ENCODE data around the gene SOX5. TPM values are rescaled to one million over a fixed set of nuclear protein-coding genes. Genes with fewer than 3 reads are reported as not detected.

Gene SOX5
- total and polyA plus RNA-seq, 9 of the 15 experiments (the other 6 are each of a cell fraction or from before 2014, with no cell fraction given) = 8.3 to 16.5 (median 11.9) TPM

DNA sequence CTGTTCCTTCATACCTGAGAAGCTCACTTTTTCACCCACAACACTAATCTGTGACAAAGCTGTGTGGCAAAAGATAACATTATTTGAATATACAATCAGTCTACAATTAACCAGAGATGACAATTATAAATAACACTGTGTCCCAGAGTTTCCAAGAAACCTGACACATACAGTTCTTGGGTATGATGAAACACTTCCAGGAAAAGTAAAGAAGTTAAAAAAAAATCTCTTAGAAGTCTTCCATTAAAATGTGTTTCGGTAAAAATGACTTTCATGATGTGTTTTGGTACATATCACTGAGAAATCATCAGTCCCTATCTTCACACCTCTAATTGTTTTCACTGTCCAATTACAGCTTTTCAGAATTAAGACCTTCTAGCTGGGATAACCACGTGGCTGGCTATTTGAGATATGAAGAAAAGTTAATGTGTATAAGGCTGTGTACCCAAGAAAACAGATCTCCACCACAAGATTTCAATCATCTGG is 390.2 kb downstream of the SOX5 start (continued):
- no peak for TF ChIP-seq HNRNPL (IDR thresholded peaks at IDR 0.05; ENCODE audit: low read depth, low read length)
- TF ChIP-seq ATF7 (IDR thresholded peaks at IDR 0.05) = peak; percentile 82; the same call in 1 of the 2 replicates
- TF ChIP-seq ZNF12 (CRISPR knock-in tag; IDR thresholded peaks at IDR 0.05) = no peak
- TF ChIP-seq HDAC8 (tag; IDR thresholded peaks at IDR 0.05) = no peak
- TF ChIP-seq, protein P1, sequence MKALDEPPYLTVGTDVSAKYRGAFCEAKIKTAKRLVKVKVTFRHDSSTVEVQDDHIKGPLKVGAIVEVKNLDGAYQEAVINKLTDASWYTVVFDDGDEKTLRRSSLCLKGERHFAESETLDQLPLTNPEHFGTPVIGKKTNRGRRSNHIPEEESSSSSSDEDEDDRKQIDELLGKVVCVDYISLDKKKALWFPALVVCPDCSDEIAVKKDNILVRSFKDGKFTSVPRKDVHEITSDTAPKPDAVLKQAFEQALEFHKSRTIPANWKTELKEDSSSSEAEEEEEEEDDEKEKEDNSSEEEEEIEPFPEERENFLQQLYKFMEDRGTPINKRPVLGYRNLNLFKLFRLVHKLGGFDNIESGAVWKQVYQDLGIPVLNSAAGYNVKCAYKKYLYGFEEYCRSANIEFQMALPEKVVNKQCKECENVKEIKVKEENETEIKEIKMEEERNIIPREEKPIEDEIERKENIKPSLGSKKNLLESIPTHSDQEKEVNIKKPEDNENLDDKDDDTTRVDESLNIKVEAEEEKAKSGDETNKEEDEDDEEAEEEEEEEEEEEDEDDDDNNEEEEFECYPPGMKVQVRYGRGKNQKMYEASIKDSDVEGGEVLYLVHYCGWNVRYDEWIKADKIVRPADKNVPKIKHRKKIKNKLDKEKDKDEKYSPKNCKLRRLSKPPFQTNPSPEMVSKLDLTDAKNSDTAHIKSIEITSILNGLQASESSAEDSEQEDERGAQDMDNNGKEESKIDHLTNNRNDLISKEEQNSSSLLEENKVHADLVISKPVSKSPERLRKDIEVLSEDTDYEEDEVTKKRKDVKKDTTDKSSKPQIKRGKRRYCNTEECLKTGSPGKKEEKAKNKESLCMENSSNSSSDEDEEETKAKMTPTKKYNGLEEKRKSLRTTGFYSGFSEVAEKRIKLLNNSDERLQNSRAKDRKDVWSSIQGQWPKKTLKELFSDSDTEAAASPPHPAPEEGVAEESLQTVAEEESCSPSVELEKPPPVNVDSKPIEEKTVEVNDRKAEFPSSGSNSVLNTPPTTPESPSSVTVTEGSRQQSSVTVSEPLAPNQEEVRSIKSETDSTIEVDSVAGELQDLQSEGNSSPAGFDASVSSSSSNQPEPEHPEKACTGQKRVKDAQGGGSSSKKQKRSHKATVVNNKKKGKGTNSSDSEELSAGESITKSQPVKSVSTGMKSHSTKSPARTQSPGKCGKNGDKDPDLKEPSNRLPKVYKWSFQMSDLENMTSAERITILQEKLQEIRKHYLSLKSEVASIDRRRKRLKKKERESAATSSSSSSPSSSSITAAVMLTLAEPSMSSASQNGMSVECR (CRISPR knock-in tag; IDR thresholded peaks at IDR 0.05) = no peak
- TF ChIP-seq, protein P2, sequence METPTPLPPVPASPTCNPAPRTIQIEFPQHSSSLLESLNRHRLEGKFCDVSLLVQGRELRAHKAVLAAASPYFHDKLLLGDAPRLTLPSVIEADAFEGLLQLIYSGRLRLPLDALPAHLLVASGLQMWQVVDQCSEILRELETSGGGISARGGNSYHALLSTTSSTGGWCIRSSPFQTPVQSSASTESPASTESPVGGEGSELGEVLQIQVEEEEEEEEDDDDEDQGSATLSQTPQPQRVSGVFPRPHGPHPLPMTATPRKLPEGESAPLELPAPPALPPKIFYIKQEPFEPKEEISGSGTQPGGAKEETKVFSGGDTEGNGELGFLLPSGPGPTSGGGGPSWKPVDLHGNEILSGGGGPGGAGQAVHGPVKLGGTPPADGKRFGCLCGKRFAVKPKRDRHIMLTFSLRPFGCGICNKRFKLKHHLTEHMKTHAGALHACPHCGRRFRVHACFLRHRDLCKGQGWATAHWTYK (CRISPR knock-in tag; IDR thresholded peaks at IDR 0.05) = 0 out of 2 replicates have a peak, but pooled peaks have one; percentile 40
- peak; percentile 87 for TF ChIP-seq JUND (IDR thresholded peaks at IDR 0.05; ENCODE audit: borderline replicate concordance, low read depth, low read length)
- TF ChIP-seq JUND (tag; IDR thresholded peaks at IDR 0.05; ENCODE audit: borderline replicate concordance, low read depth, low read length) = peak; percentile 80; the same call in 2 of the 3 replicates
- TF ChIP-seq DMBX1 (CRISPR knock-in tag; IDR thresholded peaks at IDR 0.05; ENCODE audit: borderline replicate concordance) = no peak
- TF ChIP-seq, protein P3, sequence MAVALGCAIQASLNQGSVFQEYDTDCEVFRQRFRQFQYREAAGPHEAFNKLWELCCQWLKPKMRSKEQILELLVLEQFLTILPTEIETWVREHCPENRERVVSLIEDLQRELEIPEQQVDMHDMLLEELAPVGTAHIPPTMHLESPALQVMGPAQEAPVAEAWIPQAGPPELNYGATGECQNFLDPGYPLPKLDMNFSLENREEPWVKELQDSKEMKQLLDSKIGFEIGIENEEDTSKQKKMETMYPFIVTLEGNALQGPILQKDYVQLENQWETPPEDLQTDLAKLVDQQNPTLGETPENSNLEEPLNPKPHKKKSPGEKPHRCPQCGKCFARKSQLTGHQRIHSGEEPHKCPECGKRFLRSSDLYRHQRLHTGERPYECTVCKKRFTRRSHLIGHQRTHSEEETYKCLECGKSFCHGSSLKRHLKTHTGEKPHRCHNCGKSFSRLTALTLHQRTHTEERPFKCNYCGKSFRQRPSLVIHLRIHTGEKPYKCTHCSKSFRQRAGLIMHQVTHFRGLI (CRISPR knock-in tag; IDR thresholded peaks at IDR 0.05) = no peak
- TF ChIP-seq MTA1 (IDR thresholded peaks at IDR 0.05; ENCODE audit: borderline replicate concordance) = peak; percentile 45; the same call in 1 of the 2 replicates
- TF ChIP-seq, protein P4, sequence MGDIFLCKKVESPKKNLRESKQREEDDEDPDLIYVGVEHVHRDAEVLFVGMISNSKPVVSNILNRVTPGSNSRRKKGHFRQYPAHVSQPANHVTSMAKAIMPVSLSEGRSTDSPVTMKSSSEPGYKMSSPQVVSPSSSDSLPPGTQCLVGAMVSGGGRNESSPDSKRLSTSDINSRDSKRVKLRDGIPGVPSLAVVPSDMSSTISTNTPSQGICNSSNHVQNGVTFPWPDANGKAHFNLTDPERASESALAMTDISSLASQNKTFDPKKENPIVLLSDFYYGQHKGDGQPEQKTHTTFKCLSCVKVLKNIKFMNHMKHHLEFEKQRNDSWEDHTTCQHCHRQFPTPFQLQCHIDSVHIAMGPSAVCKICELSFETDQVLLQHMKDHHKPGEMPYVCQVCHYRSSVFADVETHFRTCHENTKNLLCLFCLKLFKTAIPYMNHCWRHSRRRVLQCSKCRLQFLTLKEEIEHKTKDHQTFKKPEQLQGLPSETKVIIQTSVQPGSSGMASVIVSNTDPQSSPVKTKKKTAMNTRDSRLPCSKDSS (IDR thresholded peaks at IDR 0.05; ENCODE audit: low read depth, partially characterized antibody) = no peak
- peak; percentile 58 for TF ChIP-seq POLR2H (tag; IDR thresholded peaks at IDR 0.05; ENCODE audit: low read depth)
- TF ChIP-seq ARNT (IDR thresholded peaks at IDR 0.05) = peak in 1 of 2 experiments; percentile 46; a peak in 1 of 4 replicates
- no peak for TF ChIP-seq TAF1 (IDR thresholded peaks at IDR 0.05; ENCODE audit: control insufficient read depth, extremely low read depth, insufficient read depth, low read length, severe bottlenecking)
- TF ChIP-seq, protein P5, sequence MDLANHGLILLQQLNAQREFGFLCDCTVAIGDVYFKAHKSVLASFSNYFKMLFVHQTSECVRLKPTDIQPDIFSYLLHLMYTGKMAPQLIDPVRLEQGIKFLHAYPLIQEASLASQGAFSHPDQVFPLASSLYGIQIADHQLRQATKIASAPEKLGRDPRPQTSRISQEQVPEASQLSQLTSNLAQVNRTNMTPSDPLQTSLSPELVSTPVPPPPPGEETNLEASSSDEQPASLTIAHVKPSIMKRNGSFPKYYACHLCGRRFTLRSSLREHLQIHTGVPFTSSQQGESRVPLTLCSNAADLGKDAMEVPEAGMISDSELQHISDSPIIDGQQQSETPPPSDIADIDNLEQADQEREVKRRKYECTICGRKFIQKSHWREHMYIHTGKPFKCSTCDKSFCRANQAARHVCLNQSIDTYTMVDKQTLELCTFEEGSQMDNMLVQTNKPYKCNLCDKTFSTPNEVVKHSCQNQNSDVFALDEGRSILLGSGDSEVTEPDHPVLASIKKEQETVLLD (IDR thresholded peaks at IDR 0.05) = no peak
- peak in 1 of 2 experiments; percentile 43; a peak in 2 of 4 replicates for TF ChIP-seq FOXK2 (conservative IDR thresholded peaks at IDR 0.05 in 1 of 2, IDR thresholded peaks at IDR 0.05 in 1 of 2; ENCODE audit: low read depth in 2 of 2)
- peak; percentile 39; the same call in 1 of the 2 replicates for TF ChIP-seq MTA2 (IDR thresholded peaks at IDR 0.05; ENCODE audit: low read depth)
